HG03558 (cell line): ENCODE measurements around the gene NBEA.

Experiments
- ATAC-seq: cut with Tn5 transposase; IDR thresholded peaks from one replicate; pipeline ENCODE4 v1.9.1; 2021; ENCODE audit warnings: moderate number of reproducible peaks; ENCODE audit not compliant: unreplicated experiment; ENCODE audit errors: extremely low read depth

Gene NBEA

GRCh38 chr13:35157143-35157755, 215.2 kb downstream of the NBEA start:
- ATAC-seq, result peak; percentile 89

DNA sequence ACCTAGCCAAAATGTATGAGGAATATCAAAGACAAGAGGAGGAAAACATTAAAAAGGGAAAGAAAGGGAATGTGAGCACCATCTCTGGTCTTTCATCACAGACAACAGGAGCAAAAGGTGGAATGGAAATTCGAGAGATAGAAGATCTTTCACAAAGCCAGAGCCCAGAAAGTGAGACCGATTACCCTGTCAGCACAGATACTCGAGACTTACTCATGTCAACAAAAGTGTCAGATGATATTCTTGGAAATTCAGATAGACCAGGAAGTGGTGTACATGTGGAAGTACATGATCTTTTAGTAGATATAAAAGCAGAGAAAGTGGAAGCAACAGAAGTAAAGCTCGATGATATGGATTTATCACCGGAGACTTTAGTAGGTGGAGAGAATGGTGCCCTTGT, 217.0 kb downstream of the NBEA start:
- ATAC-seq, result no peak

DNA sequence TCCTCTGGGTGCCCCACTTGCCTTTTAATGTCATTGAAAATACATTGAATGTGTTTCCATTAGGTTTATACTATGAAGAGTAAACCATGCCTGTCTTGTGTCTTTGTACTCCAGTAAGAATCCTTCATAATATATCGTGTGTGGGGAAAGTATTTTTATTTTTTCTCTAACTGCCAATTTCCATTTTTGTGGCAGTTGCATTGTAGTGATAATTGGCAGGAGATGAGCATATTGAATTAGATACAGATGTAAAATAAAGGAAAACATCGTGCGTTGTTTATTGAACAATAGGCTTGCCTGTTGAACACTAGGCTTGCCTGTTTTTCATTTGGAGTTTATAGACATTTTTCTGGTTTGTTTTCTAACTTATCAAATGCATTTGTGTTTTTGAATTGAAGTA, 218.8 kb downstream of the NBEA start:
- ATAC-seq, result no peak

DNA sequence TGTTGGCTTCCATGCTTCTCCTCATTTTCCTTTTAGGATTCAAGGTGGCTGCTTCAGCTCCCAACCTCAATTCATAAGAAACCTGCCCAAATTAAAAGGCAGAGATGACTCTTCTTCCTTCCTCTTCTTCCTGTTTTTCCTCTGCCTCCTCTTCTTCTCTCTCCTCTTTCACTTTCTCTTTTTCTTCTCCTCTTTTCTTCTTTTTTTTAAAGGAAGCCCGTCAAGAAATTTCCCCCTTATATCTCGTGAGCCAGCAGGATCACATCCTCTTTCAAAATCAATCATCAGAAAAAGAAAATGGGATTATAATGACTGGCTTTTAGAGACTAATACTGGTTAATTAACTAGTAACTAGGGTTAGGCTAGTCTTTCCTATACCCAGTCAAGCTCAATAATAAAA, 220.3 kb downstream of the NBEA start:
- ATAC-seq, result no peak

DNA sequence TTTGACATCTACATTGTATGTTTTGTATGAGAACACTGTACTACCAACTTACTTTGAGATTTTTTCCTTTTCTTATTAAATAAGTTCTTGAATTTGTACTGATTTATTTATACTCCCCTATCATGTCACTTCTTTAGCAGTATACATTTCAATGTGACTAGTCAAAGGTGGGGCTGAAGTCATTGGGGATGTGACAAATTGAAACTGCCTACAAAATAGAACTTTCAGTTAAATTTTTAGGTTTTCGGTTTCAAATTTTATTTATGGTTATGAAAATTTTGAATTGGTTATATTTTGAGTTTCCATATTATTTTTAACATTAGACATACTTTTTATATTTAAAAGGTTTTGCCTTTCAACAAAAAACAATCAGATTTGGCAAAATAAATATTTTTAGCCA, 221.6 kb downstream of the NBEA start:
- ATAC-seq, result peak; percentile 28

- ATAC-seq, result peak; percentile 66
Observed at GRCh38 chr13:35164324-35164932, 222.4 kb downstream of the NBEA start.

- ATAC-seq, result no peak
Observed at GRCh38 chr13:35165205-35165604, 223.1 kb downstream of the NBEA start.

GRCh38 chr13:35179494-35179893, 237.4 kb downstream of the NBEA start:
- ATAC-seq, result no peak

- no peak for ATAC-seq
Observed at GRCh38 chr13:35179920-35180663, 238.0 kb downstream of the NBEA start.

DNA sequence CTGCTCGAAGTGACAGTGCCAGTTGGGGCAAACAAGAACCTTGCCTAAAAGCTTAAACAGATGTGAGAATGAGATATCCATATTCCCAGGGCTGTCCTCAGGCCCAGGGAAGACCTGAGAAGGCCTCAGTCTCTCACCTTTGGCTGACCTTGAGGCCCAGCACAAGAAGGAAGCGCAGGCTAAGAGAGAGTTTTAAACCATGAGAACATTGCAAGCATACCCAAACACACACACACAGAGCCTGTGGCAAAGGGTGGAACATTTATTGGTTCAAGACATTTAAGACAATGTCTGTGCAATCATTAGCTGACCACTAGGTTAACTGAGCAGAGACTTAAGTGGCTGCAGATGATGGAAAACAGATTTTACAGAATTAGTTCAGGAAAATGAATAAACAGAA, 248.2 kb downstream of the NBEA start:
- no peak for ATAC-seq

DNA sequence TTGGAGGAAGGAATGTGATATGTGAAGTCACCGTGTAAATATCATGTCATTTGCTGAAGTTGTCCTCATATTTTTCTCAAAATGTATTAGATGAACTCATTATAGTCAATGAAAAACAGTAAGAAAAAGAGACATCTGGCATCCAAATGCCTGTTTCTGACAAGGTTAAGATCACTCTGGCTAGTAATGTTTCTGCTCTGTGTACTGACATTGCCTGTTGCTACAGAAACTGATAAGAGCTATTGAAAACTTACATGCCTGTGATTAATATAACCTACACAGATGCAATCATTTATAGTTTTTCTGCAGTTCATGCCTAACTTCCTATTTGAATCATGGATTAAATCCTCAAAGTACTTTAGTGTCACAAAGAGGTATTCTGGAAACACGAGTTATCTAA, 249.8 kb downstream of the NBEA start:
- no peak for ATAC-seq

- ATAC-seq, result no peak
Observed at GRCh38 chr13:35198613-35199200, 256.6 kb downstream of the NBEA start.

DNA sequence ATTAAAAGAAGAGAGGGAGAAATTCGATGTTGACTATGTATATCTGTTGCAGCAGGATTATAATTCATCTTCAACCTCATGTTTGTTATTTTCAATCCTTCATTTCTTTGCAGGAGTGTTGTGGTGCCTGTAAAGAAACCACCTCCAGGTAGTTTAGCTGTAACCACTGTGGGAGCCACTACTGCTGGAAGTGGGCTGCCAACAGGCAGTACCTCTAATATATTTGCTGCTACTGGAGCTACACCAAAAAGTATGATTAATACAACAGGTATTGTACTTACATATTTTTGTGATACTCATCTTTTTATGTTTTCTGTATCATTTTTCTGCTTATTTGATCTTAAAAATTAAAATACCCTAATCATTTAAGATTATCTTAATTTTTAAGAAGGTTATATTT, 266.5 kb downstream of the NBEA start:
- no peak for ATAC-seq

GRCh38 chr13:35210261-35210660, 268.2 kb downstream of the NBEA start:
- ATAC-seq, result no peak

GRCh38 chr13:35211949-35212348, 269.9 kb downstream of the NBEA start:
- no peak for ATAC-seq

DNA sequence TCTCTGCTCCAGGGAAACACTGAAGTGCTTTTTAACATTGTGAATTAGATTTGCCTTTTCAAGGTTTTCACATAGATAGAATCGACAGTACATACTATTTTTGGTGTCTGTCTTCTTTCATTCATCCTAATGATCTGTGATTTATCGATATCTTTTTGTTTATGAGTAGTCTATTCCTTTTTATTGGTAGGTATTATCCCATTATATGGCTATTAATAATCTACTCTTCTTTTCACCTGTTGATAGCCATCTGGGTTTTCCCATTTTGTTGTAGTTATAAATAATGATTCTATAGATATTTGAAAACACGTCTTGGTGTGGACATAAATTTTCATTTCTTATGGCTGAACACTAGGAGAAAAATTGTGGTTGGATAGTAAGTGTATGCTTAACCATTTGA, 271.8 kb downstream of the NBEA start:
- ATAC-seq, result no peak

- no peak for ATAC-seq
Observed at GRCh38 chr13:35216131-35216530, 274.1 kb downstream of the NBEA start.

GRCh38 chr13:35219021-35219420, 277.0 kb downstream of the NBEA start:
- no peak for ATAC-seq

GRCh38 chr13:35225159-35225558, 283.1 kb downstream of the NBEA start:
- no peak for ATAC-seq

- ATAC-seq, result no peak
Observed at GRCh38 chr13:35225582-35225981, 283.5 kb downstream of the NBEA start.

- no peak for ATAC-seq
Observed at GRCh38 chr13:35228536-35228935, 286.5 kb downstream of the NBEA start.
